Ammon's horn (tissue), 1 donor: ENCODE data around the gene SPAG16.
"Not testable (repeated sequence)": the region's sequence is repeated elsewhere in the genome, so short reads cannot be mapped to it uniquely, and the experiment has no call there.

Source experiments
- DNase-seq: peaks from one replicate; pipeline ENCODE4 v3.0.0-alpha.2; 2016; ENCODE audit warnings: low spot score

Gene SPAG16

GRCh38 chr2:213551526-213551925, 267.3 kb downstream of the SPAG16 start:
- no peak for DNase-seq

- no peak for DNase-seq
These were observed 274.8 kb downstream of the SPAG16 start for GRCh38 chr2:213559053-213559452.

DNA sequence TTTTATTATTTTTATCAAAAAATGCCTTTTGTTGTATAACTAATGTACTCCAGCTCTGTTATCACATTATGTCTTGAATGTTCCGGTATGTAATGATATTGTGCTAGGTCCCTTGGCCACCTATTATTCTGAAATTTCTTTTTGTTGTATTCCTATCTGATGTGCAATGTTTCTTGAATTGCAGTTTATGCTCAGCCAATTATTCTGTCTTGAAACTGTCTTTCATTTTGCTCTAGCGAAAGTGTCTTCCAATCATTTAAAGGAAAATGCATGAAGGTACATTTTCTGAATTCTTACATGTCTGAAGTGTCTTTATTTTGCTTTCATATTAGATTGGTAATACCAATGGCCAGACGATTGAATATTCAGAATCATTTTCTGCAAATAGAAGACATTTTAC, 277.5 kb downstream of the SPAG16 start:
- DNase-seq, result no peak

DNA sequence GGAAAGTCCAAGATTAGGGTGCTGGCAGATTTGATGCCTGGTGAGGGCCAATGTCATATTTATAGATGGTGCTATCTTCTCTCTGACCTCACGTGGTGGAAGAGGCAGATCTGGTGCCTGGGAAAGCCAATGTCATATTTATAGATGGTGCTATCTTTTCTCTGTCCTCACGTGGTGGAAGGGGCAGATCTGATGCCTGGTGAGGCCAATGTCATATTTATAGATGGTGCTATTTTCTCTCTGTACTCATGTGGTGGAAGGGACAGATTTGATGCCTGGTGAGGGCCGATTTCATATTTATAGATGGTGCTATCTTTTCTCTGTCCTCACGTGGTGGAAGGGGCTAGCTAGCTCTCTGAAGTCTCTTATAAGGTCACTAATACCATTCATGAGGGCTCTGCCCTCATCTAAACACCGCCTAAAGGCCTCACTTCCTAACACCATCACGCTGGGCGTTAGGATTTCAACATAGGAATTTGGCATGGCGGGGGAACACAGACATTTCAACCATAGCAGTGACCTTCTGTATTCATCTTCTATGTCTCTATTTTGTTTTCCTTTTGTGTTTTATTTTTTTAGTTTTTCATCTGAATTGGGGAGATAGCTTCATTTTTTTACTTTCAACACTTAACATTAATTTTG, 278.4 kb downstream of the SPAG16 start:
- DNase-seq, result no peak

DNA sequence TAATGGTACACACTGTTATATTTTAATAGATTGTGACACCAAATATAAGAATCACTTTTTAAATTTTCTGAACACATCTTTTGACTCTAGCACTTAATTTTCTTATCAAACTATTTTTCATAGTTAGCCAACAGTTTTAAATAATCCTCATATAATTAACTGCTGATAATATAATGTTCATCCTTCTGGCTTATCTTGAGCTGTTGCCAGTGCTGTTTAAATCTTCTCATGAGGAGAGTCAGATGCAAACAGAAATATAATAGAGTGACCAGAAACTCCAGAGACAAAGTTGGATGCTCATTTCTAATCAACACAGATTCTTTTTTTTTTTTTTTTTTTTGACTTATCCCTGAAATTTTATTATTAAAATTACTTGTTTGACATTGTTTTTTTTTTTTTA, 282.6 kb downstream of the SPAG16 start:
- no peak for DNase-seq

DNA sequence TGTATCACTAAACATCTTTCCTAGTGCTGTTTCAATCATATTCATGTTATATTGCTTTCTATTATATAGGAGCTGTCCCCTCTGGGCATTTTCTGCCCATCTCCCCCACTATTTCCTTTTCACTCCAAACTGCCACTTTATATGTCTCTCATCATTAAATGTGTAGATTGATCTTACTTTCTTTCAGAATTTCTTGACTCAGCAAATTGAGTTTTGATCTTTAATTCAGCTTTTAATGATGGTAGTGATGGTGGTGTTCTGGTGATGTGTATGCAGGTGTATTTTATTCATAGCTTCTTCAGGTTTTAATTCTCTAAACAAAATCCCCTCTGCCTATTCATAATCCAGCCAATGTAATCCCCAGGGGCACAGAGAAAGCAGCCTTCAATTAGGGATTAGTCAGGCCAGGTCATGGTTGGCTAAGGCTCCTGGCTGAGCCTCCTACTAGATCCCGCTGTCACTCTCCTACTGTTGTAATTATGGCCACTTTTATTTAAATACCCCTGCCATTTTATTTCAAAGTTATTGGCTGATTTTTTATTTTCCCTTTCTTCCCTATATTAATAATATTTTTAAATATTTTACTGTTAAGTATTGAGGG, 325.4 kb downstream of the SPAG16 start:
- no peak for DNase-seq

- no peak for DNase-seq
These were observed 342.9 kb downstream of the SPAG16 start for GRCh38 chr2:213627054-213627710.

GRCh38 chr2:213627835-213628460, 343.7 kb downstream of the SPAG16 start:
- no peak for DNase-seq

DNA sequence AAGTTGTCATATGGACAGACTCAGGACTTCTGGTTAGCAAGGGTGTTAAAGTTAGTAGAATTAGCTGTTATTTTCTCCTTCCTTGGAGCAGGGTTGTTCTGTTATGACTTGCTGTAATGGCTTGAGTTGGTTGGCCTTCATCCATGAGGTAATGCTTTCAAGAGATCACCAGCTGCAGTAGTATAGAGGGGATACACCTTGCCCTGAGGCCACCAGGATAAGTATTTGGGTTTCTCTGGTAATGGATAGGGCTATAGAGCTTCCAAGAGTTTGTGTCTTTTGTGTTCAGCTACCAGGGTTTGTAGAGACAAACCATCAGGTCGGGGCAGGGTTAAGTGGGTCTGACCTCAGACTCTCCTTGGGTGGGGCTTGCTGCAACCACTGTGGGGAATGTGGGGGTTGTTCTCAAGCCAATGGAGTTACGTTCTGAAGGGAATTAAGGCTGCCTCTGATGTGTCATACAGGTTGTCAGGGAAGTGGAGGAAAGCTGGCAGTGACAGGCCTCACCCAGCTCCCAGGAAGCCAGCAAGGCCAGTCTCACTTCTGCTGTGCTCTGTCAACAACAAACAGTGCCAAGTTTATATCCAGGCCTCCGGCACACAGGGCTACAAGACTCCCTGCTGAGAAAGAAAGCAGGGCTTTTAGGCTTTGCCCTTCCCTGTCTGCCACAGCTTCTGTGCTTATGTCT, 356.6 kb downstream of the SPAG16 start:
- no peak for DNase-seq

DNA sequence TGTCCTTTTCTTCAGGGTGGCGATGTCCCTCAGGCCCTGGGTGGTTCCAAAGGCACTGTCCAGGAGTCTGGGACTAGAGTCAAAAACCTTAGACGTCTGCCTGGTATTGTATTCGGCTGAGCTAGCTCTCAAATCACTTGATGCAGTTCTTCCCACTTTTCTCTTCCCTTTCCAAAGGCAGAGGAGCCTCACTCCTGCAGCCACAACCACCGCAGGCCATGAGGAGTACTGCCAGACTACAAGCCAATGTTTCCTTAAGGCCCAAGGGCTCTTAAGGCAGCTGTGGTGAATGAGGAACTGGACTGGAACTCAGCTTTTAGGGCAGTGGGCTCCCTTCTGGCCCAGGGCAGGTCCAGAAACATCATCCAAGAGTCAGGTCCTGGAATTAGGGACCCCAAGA, 360.7 kb downstream of the SPAG16 start:
- no peak for DNase-seq

GRCh38 chr2:213649176-213649575, 364.9 kb downstream of the SPAG16 start:
- no peak for DNase-seq

GRCh38 chr2:213664817-213665216, 380.6 kb downstream of the SPAG16 start:
- no peak for DNase-seq

- DNase-seq, result no peak
These were observed 385.4 kb downstream of the SPAG16 start for GRCh38 chr2:213669657-213670056.

DNA sequence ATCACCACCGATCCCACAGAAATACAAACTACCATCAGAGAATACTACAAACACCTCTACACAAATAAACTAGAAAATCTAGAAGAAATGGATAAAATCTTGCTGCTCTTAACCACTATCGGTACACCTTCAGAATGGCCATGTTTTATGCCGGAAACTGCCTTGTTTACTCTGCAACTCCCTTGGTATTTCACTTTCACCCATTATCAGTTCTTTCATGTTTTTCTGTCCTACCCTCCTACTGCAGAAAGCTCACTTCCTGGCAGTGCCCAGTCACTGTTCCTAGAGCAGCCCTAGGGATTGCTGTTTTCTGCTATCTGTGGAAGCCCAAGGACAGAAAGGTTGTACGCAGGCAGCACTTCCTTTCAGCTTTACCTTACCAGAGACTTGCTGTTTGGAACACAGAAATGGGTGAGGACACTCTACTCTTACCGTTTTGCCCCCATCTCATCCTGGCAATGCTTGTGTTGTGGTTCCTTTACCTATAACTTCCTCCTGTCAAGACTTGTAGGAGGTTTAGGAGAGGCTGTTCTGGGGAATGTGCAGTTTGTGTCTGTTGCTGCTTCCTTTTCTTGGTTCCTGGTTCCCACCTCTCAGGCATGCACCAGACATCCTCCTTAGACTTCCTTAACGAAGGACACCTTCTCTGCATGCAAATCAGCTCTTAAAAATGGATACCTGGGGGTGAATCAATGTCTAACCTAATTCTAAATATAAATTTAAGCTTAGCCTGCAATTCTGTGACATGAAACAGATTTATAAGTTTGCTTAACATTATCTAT, 394.4 kb downstream of the SPAG16 start:
- DNase-seq, result no peak

GRCh38 chr2:213679894-213680293, 395.6 kb downstream of the SPAG16 start:
- DNase-seq, result no peak

- DNase-seq, result no peak
These were observed 398.0 kb downstream of the SPAG16 start for GRCh38 chr2:213682276-213682675.

DNA sequence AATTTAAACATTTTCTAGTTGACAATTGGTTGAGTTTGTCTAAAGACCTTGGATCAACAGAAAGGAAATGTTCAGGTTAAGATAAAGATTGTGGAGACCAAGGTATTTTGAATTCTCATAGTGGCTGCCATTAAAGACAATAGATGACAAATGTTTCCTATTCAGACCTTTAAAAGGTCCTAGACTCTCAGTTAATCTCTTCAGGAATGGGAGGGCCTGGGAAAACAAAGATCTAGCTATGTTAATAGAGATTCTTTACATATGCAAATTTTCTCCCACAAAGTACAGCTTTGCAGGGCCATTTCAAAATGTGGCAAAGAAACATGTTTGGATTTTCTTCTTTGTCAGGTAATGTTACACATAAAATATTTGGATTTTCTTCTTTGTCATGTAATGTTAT, 403.9 kb downstream of the SPAG16 start:
- no peak for DNase-seq

DNA sequence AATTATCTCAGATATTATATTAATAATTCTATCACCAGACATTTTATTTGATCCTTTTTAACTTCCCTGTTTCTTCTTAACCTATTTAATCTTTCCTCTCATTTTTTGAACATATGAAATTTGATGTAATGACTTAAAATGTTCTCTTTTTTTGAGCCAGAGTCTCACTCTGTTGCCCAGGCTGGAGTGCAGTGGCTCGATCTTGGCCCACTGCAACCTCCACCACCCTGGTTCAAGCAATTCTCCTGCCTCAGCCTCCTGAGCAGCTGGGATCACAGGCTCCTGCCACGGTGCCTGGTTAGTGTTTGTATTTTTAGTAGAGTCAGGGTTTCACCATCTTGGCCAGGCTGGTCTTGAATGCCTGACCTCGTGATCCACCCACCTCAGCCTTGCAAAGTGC, 404.6 kb downstream of the SPAG16 start:
- DNase-seq, result not testable (repeated sequence)

DNA sequence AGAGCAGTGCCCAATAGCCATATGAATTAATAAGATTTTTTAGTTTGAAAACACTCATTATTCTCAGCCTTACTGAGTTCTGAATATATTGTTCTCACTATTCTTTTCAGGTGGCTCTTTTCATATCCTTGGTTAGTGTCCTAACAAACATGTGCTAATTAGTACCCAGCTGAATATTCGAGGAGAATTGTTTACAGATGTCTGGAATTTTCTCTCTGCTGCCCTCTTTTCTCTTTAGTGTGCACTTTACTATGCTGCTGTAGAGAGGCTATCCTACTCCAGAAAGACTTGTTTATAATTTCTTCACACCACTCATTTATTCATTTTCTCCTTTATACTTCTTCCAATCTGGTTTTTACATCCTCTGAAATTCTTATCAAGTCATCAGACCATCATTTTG, 405.3 kb downstream of the SPAG16 start:
- DNase-seq, result no peak

DNA sequence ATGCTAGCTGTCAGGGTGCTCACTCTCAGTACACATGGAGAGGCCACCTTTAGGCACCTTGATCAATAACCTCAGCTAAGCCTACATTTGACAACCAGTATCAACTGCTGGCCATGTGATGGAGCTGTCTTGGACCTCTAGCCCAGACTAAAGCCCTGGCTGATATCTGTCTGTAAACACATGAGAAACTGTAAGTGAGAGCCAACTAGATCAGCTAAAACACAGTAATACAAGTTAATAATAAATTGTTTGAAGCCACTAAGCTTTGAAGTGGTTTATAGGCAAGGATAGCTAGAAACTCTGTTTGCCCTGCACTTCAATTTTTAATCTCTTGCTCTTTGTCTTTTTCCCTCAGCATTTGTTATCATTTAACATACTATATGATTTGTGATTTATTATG, 407.1 kb downstream of the SPAG16 start:
- DNase-seq, result no peak

- no peak for DNase-seq
These were observed 412.2 kb downstream of the SPAG16 start for GRCh38 chr2:213696442-213696841.

GRCh38 chr2:213701365-213701764, 417.1 kb downstream of the SPAG16 start:
- not testable (repeated sequence) for DNase-seq
